ENCODE results near the gene SOWAHA.
A peak's percentile ranks its signal among the peaks of the same experiment; 100 is the strongest.

Gene SOWAHA

GRCh38 chr5:132777209-132778069, 35.7 kb upstream of the SOWAHA start, which contains the start of gene SEPTIN8:
Gene SEPTIN8, minus strand, starts transcription at chr5:132777239. Its CDS starts 102 bp downstream, at chr5:132777137.
- DNase-seq (ENCODE audit: low read depth) = peak; percentile 43
- no peak for TF ChIP-seq CTCF (conservative IDR thresholded peaks at IDR 0.05; ENCODE audit: control insufficient read depth, insufficient read depth, low read depth, low read length)
- H3K4me3 ChIP-seq (ENCODE audit: control insufficient read depth, low read depth, low read length) = peak within 1 kb of the TSS; percentile 76

GRCh38 chr5:132778129-132778528, 35.0 kb upstream of the SOWAHA start:
- peak overlapping the region; percentile 76 for H3K4me3 ChIP-seq (ENCODE audit: control insufficient read depth, low read depth, low read length)

GRCh38 chr5:132778856-132779255, 34.2 kb upstream of the SOWAHA start:
- no peak for DNase-seq (ENCODE audit: low read depth)
- H3K4me3 ChIP-seq (ENCODE audit: control insufficient read depth, low read depth, low read length) = no peak overlapping the region
- no peak for TF ChIP-seq CTCF (conservative IDR thresholded peaks at IDR 0.05; ENCODE audit: control insufficient read depth, insufficient read depth, low read depth, low read length)

More at GRCh38 chr5:132778129-132778528, 35.0 kb upstream of the SOWAHA start:
- no peak for DNase-seq (ENCODE audit: low read depth)
- TF ChIP-seq CTCF (conservative IDR thresholded peaks at IDR 0.05; ENCODE audit: control insufficient read depth, insufficient read depth, low read depth, low read length) = no peak

- no peak for DNase-seq (ENCODE audit: low read depth)
- H3K4me3 ChIP-seq (ENCODE audit: control insufficient read depth, low read depth, low read length) = no peak overlapping the region
- TF ChIP-seq CTCF (conservative IDR thresholded peaks at IDR 0.05; ENCODE audit: control insufficient read depth, insufficient read depth, low read depth, low read length) = no peak
Observed at GRCh38 chr5:132779961-132780360, 33.1 kb upstream of the SOWAHA start.

GRCh38 chr5:132780577-132780976, 32.5 kb upstream of the SOWAHA start:
- H3K4me3 ChIP-seq (ENCODE audit: control insufficient read depth, low read depth, low read length) = no peak overlapping the region
- DNase-seq (ENCODE audit: low read depth) = no peak
- TF ChIP-seq CTCF (conservative IDR thresholded peaks at IDR 0.05; ENCODE audit: control insufficient read depth, insufficient read depth, low read depth, low read length) = no peak

- no peak for TF ChIP-seq CTCF (conservative IDR thresholded peaks at IDR 0.05; ENCODE audit: control insufficient read depth, insufficient read depth, low read depth, low read length)
Observed at GRCh38 chr5:132781029-132781428, 32.1 kb upstream of the SOWAHA start.

More at GRCh38 chr5:132781029-132781428, 32.1 kb upstream of the SOWAHA start:
- H3K4me3 ChIP-seq (ENCODE audit: control insufficient read depth, low read depth, low read length) = no peak overlapping the region
- DNase-seq (ENCODE audit: low read depth) = no peak
